ENCODE data around the gene TSHB. TPM values are rescaled to one million over a fixed set of nuclear protein-coding genes. Genes with fewer than 3 reads are reported as not detected.

Gene TSHB
- total RNA-seq, 1 experiment from 2014 or later, result not detected

GRCh38 chr1:115059316-115059715 is 29.7 kb downstream of the TSHB start:
- intact Hi-C loops (cut with micrococcal nuclease), result no loop called here
- BruUV-seq (replicated peaks), result no TSS peak
- H3K79me2 ChIP-seq (ENCODE audit: insufficient read depth, low read length), result no peaks in the 10 kb centered on the region
- no peak overlapping the region for H3K27ac ChIP-seq (ENCODE audit: low read depth, low read length)
- RAD21 ChIA-PET (ENCODE audit: low non-redundant PET in 1 of 2, low total read pairs in 2 of 2, uncharacterized antibody in 2 of 2, unreplicated experiment in 2 of 2), result no interaction called here
- no peaks in the 10 kb centered on the region for H3K36me3 ChIP-seq (ENCODE audit: control insufficient read depth in 1 of 2, insufficient read depth in 2 of 2, low read length in 2 of 2)
- no peak overlapping the region for H3K4me3 ChIP-seq (replicated peaks in 1 of 2; ENCODE audit: low read depth in 1 of 2, low read length in 2 of 2)
- DNase-seq (ENCODE audit: low read depth, low spot score), result no peak
- no peak overlapping the region for H3K9ac ChIP-seq (ENCODE audit: low read length)
- H3K4me2 ChIP-seq (ENCODE audit: low read length), result no peak overlapping the region
- no peaks in the 10 kb centered on the region for H3K9me3 ChIP-seq (ENCODE audit: control insufficient read depth in 1 of 2, insufficient read depth in 1 of 2, low read depth in 1 of 2, low read length in 2 of 2)
- no peaks in the 10 kb centered on the region for H3K9me2 ChIP-seq (ENCODE audit: insufficient read depth)
- no peaks in the 10 kb centered on the region for H3K27me3 ChIP-seq (ENCODE audit: insufficient read depth, low read length)
- CTCF ChIA-PET, result no interaction called here
- POLR2A ChIA-PET, result no interaction called here
- peaks cover 10 to 11% of the 10 kb centered on the region in 2 experiments for H3K4me1 ChIP-seq (ENCODE audit: control insufficient read depth in 1 of 2, insufficient read depth in 2 of 2, low read length in 2 of 2)
- no peak for ATAC-seq
- H4K20me1 ChIP-seq (ENCODE audit: insufficient read depth), result no peaks in the 10 kb centered on the region
- TF ChIP-seq, protein P1, sequence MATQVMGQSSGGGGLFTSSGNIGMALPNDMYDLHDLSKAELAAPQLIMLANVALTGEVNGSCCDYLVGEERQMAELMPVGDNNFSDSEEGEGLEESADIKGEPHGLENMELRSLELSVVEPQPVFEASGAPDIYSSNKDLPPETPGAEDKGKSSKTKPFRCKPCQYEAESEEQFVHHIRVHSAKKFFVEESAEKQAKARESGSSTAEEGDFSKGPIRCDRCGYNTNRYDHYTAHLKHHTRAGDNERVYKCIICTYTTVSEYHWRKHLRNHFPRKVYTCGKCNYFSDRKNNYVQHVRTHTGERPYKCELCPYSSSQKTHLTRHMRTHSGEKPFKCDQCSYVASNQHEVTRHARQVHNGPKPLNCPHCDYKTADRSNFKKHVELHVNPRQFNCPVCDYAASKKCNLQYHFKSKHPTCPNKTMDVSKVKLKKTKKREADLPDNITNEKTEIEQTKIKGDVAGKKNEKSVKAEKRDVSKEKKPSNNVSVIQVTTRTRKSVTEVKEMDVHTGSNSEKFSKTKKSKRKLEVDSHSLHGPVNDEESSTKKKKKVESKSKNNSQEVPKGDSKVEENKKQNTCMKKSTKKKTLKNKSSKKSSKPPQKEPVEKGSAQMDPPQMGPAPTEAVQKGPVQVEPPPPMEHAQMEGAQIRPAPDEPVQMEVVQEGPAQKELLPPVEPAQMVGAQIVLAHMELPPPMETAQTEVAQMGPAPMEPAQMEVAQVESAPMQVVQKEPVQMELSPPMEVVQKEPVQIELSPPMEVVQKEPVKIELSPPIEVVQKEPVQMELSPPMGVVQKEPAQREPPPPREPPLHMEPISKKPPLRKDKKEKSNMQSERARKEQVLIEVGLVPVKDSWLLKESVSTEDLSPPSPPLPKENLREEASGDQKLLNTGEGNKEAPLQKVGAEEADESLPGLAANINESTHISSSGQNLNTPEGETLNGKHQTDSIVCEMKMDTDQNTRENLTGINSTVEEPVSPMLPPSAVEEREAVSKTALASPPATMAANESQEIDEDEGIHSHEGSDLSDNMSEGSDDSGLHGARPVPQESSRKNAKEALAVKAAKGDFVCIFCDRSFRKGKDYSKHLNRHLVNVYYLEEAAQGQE (IDR thresholded peaks at IDR 0.05; ENCODE audit: low read depth), result no peak
- TF ChIP-seq SIN3A (IDR thresholded peaks at IDR 0.05; ENCODE audit: low read depth) (no peak), CEBPB (IDR thresholded peaks at IDR 0.05; ENCODE audit: low read depth) (no peak), POLR2A (IDR thresholded peaks at IDR 0.05; ENCODE audit: borderline replicate concordance, extremely low read depth, insufficient read depth, insufficient read length) (no peak), ELF1 (IDR thresholded peaks at IDR 0.05; ENCODE audit: borderline replicate concordance, low read depth) (no peak), ZFX (IDR thresholded peaks at IDR 0.05) (no peak), YY1 (IDR thresholded peaks at IDR 0.05; ENCODE audit: extremely low read depth, insufficient replicate concordance, low read depth, low read length) (no peak), RAD21 (IDR thresholded peaks at IDR 0.05; ENCODE audit: low read depth) (no peak), TCF7L2 (IDR thresholded peaks at IDR 0.05; ENCODE audit: borderline replicate concordance, extremely low read depth, insufficient read depth, insufficient read length) (no peak), SP1 (IDR thresholded peaks at IDR 0.05; ENCODE audit: low read depth) (no peak), EGR1 (IDR thresholded peaks at IDR 0.05; ENCODE audit: low read depth) (no peak), ZNF274 (IDR thresholded peaks at IDR 0.05; ENCODE audit: low read depth, low read length) (no peak), JUND (IDR thresholded peaks at IDR 0.05) (no peak), EZH2 (IDR thresholded peaks at IDR 0.05) (no peak)
- no peak overlapping the region for H2AFZ ChIP-seq (ENCODE audit: low read depth, low read length, poor library complexity, severe bottlenecking)

Data from HCT116 (cell line).